NCI-H146 treated with DMSO at 0.1 percent for 48 hours (cell line): ENCODE measurements around the gene HIVEP2.
A peak's percentile ranks its signal among the peaks of the same experiment; 100 is the strongest.

Experiments used
- DNase-seq: peaks from one replicate; lab custom pipeline; 2025; ENCODE audit not compliant: unreplicated experiment; lab: John Stamatoyannopoulos, UW

HIVEP2 gene

DNA sequence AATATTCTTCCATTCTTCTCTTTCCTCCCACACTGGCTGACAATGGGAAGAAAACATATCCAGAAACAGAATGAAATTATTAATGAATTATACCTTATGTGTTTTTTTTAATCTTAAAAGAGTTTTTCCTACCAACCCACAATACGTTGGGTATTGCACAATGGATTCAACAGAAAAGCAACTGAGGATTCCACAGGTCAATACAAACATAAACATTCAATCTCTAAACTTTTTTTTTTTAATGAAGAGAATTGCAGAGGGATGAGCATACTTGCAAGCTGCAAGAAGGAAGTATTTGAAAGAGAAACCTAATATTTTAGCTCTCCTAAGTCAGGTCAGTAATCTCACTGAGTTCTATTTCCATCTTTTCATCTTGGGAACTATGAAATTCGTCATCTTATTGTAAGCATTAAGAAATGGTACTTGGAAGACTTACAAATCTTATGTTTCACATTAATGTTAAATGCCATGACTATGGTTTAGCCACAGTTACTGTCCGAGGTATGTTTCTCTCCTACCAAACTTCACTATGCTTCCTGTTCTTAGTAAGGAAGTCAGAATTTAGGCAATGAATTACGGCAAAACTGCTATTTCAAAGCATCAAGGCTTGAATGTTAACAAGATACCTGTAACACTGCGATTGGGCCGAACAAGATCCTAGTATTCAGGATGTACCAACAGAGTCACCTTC is 100.8 kb downstream of the HIVEP2 start:
- no peak for DNase-seq

DNA sequence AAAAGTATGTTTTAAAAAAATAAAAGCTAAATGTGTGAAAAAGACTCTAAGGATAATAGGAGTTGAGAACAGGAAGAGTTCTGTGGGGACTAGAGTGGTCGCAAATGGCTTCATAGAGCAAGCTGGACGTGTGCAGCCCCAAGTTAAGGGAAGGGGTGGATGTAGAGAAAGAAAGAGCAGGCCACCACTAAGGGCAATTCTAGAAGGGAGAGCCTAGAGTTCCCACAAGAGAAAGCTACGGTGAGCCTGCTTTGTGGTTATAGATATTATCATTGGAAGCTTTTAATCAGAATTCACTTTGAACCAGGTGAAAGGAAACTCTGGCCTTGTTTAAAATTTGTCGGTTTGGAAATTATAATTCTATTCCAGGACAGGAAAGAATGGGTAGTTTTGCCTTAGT is 101.6 kb downstream of the HIVEP2 start:
- DNase-seq: no peak

GRCh38 chr6:142842418-142843261 is 102.3 kb downstream of the HIVEP2 start:
- DNase-seq: no peak

GRCh38 chr6:142841915-142842314 is 103.1 kb downstream of the HIVEP2 start:
- DNase-seq: no peak

GRCh38 chr6:142839686-142840040 is 105.3 kb downstream of the HIVEP2 start:
- no peak for DNase-seq

GRCh38 chr6:142838821-142839685 is 105.9 kb downstream of the HIVEP2 start:
- no peak for DNase-seq

DNA sequence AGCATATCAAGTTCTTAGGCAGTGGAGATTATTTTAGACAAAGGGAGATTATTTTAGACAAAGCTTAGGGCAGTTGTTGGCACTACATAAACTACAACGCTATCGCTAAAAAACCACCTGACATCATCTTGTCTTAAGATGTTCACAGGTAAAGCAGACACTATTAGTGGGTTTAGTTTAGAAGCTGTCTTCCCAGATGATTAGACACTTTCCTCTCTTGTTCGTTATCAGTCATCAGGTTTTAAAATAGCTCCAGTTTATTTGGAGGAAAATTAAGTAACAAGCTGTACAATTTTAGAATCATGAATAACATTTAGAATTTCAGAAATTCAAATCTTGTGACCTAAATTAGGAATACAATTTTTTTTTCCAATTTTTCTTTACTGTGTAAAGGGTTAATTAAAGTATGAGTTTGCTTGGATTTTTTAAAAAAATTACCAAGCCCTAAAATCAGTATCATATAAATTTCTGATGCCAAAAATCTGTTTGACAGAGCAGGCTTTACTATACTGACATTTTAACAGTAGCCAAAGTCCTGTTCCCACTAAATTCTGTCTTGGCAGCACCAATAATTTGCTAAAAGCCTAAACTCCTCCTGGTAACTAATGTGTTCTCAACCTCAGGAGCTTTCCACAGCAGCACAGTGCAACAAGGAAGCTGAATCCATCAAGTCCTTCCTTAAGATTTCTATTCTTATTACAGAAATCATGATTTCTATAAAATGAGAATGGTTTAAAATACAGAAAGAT is 109.0 kb downstream of the HIVEP2 start:
- no peak for DNase-seq

DNA sequence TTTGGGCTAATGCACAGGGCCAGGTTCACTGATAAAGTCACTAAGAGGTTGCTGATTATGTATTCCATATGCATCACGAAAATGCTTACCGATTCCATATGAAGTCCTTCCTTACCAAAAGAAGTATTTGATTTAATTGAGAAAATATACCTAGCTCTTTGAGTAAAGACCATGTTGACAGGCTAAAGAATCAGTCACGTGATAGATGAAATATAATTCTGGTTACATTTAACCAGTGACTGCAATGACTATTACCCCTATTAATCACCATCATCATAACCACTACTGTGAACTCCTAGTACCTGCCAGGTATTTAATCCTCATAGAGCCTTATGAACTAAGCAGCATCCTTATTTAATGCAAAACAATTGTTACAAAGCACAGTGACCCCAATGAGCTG is 110.1 kb downstream of the HIVEP2 start:
- no peak for DNase-seq

DNA sequence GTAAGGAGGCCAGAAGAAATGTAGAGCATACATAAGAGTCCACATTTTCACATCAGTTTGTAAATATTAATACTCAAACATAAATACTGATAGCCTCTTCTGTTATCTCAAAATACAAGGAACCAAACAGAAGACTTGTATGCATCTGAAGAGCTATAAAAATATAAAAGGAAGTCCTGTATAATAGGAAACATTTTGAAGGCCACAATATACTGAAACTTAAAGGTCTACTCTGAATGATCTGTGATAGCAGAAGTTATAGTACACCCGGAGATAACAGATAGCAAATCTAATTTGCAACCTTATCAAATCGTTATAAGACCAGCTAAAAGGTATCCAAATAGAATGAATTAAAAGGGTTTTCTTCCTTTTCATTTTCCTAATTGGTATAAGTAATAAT is 111.2 kb downstream of the HIVEP2 start:
- no peak for DNase-seq

GRCh38 chr6:142833054-142833453 is 111.9 kb downstream of the HIVEP2 start:
- no peak for DNase-seq

DNA sequence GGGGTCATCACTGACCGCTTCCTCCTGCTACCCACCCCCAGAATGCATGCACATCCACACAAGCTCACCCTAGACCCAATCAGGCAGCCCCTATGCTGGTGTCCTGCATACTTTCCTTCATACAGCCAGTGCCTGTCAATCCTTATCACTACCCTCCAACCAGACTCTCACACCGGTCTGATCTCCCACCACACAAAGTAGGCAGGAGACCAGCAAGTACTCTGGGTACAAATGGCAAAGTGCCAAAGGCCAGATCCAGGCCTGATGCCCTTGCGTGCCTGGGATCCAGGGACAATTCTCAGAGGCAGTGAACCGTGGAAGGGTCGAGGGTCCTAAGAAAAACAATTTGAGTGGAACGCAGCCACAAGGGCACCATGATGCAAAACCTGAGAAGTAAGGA is 114.2 kb downstream of the HIVEP2 start:
- no peak for DNase-seq

- DNase-seq: no peak
Measured at GRCh38 chr6:142830116-142830710, 114.8 kb downstream of the HIVEP2 start.

DNA sequence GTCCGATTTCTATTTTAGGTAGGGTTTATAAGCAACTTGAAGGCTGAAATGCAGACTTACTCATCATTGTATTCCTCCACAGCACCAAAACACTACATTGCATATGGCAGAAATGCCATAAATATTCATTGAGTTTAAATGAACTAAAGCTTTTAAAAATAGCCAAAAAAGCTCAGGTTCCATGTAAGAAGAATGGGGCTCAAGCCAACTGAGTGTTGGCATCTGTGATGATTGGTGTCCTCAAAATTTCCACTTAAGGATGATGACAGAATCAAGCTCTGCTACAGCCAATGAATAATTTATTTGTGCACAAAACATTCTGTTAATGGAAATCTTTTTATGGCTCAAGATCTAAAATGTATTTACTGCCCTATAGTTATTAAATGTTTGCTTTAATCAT is 115.4 kb downstream of the HIVEP2 start:
- DNase-seq: no peak

- DNase-seq: no peak
Measured at GRCh38 chr6:142827991-142828390, 117.0 kb downstream of the HIVEP2 start.

GRCh38 chr6:142827369-142827768 is 117.6 kb downstream of the HIVEP2 start:
- no peak for DNase-seq

GRCh38 chr6:142825760-142826159 is 119.2 kb downstream of the HIVEP2 start:
- no peak for DNase-seq

GRCh38 chr6:142824426-142824825 is 120.5 kb downstream of the HIVEP2 start:
- no peak for DNase-seq

GRCh38 chr6:142823256-142823902 is 121.6 kb downstream of the HIVEP2 start:
- no peak for DNase-seq

GRCh38 chr6:142822842-142823241 is 122.1 kb downstream of the HIVEP2 start:
- peak; percentile 18 for DNase-seq

GRCh38 chr6:142822383-142822782 is 122.6 kb downstream of the HIVEP2 start:
- DNase-seq: no peak
